GM19468 (cell line): ENCODE data around the gene BFSP2.

ENCODE experiments used
- ATAC-seq: cut with Tn5 transposase; IDR thresholded peaks from one replicate; pipeline ENCODE4 v1.9.1; 2021; ENCODE audit warnings: mild to moderate bottlenecking, moderate library complexity, moderate number of reproducible peaks; ENCODE audit not compliant: unreplicated experiment; ENCODE audit errors: extremely low read depth

Gene BFSP2

DNA sequence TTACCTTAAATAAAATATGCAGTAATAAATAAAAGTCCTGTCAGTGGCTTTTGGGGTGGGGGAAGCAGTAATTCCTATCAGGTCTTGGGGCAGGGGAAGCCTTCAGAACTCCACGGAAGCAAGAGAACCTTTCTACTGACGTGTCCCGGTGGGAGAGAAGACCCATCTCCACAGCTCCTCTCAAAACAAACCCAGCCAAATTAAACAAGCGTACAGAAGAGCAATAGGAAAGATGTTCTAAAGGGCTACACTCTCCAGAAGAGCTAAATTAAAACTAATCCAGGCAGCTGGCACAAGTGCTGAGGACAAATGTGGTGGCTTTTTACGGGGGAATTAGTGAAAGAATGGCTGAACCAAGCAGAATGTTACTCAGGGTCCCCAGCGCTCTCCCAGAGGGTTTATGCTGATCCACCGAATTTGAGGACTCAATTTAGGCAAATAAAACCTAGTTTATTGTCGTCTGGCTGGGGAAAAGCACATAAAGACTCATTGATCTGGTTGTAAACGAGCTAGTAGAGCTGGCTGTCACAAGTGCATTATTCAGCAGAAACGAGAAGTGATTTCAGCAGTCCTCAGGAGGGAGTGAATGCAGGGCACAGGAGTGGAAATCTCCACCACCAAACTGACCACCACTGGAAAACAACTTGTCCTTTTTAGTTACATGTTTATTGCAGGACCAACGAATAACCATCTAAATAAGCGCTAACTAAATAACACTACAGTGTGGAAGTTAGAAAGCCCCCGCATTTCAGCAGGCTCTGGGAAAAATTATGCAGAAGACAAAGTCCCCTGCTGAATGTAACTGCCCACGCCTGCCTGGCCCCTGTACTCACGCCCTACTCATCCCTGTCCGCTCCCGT, 13.5 kb downstream of the BFSP2 start:
- no peak for ATAC-seq

DNA sequence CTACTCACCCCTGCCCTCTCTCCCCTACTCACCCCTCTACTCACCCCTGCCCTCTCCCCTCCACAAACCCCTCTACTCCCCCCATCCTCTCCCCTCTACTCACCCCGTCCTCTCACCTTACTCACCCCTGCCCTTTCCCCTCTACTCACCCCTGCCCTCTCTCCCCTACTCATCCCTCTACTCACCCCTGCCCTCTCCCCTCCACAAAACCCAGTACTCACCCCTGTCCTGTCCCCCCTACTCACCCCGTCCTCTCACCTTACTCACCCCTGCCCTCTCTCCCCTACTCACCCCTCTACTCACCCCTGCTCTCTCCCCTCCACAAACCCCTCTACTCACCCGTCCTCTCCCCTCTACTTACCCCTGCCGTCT, 14.2 kb downstream of the BFSP2 start:
- ATAC-seq = no peak

DNA sequence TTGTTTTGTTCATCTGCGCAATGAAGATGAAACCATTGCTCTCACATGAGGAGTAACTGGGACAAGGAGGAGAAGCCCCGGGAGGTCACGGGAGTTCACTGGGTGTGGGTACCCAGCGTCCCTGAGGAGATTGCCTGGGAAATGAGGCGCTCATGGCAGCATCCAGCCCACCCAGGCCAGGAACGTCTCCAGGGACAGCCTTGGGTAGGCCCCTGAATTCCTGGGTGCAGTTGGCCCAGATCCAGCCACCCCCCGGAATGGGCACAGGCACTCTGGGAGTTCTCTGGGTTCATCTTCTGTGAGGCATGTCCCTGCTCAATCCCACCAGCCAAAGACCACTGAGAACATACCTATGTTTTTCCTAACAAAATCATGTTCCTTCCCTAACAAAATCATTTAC, 18.5 kb downstream of the BFSP2 start:
- no peak for ATAC-seq

DNA sequence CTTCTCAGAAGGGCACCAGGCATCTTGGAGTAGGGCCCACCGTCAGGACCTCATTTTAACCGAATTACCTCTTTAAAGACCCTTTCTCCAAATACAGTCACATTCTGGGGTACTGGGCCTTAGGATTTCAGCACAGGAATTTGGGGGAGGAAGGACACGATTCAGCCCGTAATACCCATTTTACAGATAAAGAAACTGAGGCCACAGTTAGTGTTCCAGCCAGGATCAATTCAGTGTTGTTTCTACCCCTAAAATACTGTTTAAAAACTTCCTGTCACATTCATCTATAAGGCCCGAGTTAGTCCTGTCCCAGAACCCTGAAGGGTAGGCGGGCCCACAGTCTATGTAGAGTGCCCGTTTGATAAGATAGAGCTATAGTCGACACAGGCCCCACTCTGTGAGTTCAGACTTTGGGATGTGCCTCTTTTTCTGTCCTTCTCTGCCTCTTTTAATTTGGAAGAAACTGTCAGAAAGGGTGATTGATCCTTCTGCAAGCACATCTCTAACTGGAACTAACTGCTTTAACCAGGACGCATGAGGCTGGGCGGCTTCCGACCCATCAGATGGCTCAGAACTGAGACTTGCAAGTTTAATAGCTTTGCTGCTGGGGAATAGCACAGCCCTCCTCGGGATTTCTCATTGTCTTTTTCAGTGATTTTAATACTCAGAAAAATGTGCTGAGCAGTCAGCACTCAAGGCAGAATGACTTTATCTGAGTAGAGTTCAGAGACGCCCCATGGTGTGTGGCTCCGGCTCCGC, 19.5 kb downstream of the BFSP2 start:
- ATAC-seq = no peak

DNA sequence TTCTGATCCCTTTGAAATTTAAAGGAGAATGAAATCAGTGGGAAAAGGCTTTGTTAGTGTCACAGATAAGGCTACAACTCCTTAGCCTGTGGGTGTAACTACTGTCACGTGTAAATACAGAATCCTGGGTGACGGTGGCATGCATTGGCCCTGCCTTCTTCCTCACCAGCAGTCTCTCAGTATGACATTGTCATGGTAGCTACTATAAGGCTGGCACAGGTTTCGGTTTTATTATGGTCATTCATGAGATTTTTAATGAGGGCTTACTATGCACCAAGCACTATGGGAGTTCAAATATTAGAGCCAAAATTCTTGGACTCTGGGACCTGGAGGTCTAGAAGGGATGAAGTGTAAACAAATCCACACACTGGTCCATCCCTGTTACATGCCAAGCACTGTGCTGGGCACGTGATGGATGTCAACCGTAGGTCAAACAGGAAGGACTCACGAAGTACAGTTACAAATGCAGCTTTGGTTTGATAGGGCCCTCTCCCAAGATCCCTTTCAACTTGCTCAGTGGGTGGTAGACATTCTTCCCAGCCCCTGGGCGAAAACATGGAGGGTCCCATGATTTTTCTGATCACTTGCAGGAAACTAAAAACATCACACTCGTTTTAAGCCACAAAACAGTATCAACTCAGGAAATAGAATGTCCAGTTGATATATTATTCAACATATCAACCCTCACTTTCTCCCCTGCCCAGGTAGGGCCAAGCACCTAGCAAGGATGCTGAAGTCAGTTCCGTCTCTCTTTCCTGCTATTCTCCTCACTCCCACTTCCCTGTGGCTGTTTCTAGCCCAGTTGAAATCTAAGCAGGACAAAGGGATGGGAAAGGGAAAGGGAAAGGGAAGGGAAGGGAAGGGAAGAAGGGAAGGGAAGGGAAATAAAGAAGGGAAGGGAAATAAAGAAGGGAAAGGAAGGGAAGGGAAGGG, 25.3 kb downstream of the BFSP2 start:
- no peak for ATAC-seq

DNA sequence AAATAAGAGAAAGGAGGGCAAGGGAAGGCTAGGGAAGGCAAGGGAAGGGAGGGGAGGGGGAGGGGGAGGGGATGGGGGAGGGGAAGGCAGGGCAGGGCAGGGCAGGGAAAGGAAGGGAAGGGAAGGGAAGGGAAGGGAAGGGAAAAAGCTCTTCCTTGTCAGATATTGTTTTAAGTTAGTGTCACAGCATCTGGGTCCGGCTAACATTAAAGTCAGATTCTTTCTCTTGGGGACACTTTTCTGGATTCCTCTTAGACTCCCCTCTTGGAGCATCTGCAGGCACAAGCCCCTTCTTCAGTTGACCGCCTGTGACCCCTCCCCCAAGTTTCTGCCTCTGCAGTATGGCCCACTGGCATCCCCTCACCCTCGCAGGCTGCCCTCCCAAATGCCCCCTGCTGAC, 26.0 kb downstream of the BFSP2 start:
- ATAC-seq = no peak

DNA sequence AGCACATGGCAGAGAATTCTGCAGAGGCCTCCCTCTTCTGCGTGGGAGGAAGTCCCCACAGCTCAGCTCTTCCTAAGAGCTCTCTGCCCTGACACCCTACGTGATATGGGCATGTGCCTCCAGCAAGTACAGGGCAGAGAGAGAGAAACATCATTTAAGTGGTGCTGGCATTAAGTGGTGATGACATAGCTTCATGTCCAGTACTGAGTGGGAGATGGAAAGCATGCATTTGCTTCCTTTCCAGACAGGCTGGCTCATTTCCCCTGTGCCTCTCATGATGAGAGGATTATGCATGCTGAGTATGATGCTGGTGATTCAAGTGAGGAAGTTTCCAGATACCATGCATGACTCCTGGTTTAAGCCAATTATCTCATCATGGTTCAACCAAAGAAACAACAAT, 26.9 kb downstream of the BFSP2 start:
- ATAC-seq = no peak

DNA sequence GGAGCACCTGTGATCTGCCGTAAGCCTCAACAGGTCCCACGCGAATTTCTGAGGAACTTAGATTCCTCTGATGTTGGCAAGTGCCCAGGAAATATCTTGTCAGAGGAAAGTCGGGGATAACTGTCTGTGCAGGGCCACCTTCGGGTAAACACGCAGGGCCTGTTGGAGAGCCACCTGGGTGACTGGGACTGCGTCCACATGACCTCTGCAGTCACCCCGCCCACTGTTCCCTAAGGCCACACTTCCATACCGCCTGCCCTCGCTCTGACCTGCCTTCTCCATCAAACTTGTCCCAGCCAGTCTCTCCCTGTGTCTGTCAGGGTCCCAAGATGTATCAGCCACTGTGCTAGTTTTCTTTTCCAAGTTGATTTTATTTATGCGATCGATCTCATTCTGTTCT, 28.7 kb downstream of the BFSP2 start:
- no peak for ATAC-seq

DNA sequence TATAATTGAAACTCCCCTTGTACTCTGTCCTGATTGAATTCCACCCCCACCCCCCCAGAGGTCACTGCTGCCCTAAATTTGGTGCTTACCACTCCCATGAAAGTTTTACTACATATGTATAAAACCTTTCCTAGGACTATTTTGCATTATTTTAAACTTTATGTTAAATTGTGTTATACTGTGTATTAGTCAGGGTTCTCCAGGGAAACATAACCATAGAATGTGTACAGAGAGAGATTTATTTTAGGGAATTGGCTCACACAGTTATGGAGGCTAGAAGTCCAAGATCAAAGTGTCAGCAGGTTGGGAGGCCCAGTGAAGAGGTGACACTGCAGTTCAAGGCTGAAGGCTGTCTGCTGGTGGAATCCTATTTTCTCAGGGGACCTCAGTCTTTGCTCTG, 29.2 kb downstream of the BFSP2 start:
- no peak for ATAC-seq

DNA sequence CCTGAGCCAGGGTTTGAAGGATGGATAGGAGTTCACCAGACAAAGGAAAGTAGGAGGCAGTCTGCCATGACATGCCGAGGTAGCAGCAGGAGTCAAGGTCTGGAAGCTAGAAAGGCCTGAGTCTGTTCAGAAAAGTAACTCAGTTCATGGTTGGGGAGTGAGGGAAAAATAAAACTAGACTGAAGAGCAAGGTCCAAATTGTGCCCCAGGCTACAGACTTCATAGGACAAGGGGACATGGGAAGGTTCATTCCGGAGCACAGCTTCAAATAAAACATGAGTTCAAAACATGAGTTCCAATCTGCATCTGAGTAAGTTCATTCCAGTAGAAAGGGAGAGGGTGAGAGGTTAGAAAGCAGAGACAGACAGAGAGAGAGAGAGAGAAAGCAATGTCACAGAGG, 39.7 kb downstream of the BFSP2 start:
- ATAC-seq = no peak

DNA sequence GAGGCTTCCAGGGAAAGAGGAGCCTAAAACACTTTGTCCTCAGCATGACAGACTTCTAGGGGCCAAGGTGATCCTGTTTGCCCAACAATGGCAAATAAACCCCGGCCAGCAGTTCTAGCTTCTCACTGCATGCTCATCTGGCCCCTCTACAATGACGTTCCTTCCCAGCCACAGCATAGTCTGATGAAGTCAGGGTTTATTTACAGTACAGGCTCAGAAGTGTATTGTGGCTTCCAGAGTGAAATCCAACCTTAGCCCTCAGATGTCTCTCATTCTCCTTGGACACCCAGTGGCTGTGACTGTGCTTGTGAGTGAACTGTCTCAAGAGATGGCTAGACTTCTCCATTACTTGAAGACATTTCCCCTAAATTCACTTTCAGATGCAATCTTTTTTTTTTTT, 40.8 kb downstream of the BFSP2 start:
- no peak for ATAC-seq

DNA sequence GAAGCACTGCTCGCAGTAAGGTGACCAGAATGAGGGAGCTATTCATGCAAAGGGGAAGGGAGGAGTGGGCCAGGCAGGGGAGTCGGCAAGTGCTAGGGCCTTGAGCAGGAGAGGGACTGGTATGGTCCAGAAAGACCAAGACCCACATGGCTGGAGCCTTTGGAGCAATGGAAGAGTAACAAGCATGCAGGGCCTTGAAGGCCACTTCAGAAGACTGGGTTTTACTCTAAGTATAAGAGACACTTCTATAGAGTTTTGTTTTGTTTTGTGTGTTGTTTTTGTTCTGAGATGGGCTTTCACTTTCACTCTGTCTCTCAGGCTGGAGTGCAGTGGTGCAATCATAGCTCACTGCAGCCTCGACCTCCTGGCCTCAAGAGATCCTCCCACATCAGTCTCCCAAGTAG, 42.0 kb downstream of the BFSP2 start:
- ATAC-seq = peak; percentile 48

DNA sequence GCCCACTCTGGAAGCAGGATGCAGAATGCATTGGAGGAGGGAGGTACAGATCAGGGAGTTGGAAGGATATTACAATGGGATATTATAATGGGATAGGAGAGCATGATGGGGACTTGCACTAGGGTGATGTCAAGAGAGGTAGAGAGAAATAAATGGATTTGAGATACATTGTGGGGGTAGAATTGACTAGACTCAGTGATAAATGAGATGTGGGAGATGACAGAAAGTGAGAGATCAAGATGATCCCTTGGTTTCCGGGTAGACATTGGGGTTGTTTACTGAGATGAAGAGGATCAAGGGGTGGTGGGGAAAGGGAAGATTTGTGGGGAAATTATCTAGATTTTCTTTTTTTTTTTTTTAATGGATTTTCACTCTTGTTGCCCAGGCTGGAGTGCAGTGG, 42.7 kb downstream of the BFSP2 start:
- ATAC-seq = no peak

DNA sequence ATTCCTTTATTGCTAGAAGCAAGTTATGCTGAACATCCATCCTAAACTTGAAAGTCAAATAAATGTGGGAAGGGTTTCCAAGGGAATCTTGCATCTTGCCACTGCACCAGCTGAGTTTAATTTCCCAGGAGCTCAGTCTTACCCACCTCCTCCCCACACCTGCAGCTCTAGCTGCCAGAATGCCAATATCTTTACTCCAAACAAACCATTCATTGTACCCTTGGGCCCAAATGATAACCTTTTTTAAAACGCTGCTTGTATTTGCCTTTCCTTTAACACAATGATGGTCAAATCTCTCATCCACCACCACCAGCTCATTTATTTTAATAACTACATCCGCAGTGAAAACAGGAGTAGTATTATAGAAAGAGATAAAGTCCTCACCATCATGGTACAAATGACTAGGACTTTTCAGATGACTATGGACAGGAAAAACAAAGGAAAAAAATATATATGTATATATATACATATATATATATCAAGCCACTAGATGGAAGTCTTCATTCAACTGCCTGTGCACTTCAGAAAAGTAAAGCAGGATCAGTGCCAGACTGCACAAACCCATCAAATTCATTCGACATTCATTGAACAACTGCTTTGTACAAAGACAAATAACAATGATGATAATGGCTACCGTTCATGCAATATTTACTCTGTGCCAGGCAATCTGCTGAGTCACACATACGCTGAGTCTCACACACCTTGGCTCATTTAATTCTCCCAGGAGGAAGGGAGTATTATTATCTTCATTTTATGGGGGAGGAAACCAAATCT, 44.0 kb downstream of the BFSP2 start:
- ATAC-seq = no peak

DNA sequence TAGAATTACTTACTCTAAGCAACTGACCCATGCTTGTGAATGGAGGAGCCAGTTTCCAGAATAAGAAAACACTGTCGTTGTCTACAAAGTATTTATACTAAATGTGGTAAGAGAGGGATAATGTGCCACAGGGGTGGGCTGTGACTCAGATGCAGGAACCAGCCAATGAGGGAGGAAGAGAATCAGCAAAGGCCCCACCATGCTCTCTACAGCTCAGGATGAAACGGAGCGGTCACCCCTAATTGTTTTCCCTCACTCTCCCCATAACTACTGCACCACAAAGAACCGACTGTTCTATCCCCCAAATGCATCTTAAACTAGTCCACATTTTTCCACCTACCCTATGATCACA, 44.5 kb downstream of the BFSP2 start:
- ATAC-seq = no peak

DNA sequence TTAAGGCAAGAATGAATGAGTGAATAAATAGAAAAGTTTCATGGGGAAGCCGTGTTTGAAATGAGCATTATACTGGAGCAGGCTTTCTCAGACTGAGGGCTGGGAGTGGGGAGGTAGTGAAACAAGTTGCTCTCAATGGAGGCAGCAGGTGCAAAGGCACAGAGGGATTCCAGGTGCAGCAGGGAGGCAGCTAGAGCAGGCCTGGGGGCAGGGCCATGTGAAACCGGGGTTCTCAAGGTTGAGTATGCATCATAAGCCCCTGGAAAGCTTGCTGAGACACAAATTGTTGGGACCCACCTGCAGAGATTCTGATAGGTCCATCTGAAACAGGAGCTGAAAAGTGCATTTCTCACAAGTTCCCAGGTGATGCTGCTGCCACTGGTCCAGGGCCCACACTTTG, 45.3 kb downstream of the BFSP2 start:
- no peak for ATAC-seq

DNA sequence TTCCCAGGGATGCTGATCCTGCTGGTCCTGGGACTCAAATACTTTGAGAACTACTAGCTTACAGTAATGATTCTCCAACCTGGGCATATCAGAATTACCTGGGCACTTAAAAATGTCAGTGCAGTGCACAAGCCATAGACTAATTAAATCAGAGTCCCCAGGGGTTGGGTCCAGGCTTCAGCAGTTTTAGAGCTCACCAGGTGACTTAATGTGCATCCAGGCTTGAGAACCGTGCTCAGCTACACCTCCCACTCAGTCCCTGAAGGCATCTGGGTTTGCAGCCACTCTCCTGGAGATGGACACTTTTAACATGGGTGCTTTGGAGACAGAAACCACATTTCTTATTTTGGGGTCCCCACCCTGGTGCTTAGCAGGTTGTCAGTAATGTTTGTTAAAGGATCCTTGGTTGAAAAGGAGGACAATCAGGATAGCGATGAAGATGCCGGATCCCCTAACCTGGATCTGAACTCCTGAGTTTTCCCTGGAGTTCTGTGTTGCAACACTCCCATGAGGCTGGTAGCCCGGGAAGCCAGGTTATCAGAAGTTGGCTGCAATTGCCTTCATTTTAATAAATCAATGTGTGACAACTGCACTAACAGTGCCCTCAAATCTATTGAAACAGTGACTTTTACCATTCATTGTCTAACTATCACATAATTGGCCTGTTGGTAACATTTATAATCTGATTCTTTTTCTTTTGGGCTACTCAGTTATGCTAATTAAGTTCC, 48.1 kb downstream of the BFSP2 start:
- no peak for ATAC-seq

DNA sequence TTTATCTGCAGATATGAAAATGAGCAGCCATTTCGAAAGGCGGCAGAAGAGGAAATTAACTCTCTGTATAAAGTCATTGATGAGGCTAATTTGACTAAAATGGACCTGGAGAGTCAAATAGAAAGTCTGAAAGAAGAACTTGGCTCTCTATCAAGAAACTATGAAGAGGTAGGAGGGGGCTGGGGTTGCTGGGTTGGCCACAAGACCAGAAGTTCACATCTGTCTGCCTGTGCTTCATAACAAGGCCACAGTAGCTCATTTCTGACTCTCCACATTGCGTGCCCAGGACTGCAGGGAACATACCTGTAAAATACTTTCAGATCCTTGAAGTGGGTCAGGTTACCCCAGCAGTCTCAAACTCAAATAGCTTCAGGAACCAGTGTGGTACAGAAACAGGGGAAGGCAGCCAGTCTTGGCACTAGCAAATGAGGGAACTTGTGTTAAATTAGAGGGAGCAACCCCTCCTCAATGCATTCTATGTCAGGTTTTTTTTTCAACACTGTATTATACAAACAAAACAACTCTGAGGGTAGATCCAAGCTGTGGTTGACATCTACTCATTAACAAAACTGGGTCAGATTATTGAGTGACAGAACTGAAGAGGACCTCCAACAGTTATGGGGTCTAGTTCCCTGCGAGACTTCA, 48.7 kb downstream of the BFSP2 start:
- ATAC-seq = peak; percentile 90

DNA sequence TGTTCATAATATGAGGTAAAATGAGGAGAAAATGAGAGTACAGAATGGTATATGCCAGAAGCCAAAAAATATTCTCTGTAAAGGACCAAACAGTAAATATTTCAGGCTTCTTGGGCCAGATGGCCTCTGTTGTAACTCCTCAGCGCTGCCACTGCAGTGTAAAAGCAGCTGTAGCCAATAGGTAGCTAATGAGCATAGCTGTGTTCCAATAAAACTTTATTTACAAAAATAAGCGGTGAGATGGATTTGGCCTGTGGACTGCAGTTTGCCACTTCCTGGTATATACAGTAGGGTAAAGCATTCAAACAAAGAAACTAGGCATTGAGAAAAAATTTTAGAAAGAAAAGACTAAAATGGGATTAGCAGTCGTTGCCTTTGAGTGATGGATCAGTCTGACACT, 51.5 kb downstream of the BFSP2 start:
- no peak for ATAC-seq
